ENCODE results near the gene SLAMF1. TPM values are rescaled to one million over a fixed set of nuclear protein-coding genes. Genes with fewer than 3 reads are reported as not detected.
"Not testable (repeated sequence)": the region's sequence is repeated elsewhere in the genome, so short reads cannot be mapped to it uniquely, and the experiment has no call there.

The SLAMF1 gene, protein sequence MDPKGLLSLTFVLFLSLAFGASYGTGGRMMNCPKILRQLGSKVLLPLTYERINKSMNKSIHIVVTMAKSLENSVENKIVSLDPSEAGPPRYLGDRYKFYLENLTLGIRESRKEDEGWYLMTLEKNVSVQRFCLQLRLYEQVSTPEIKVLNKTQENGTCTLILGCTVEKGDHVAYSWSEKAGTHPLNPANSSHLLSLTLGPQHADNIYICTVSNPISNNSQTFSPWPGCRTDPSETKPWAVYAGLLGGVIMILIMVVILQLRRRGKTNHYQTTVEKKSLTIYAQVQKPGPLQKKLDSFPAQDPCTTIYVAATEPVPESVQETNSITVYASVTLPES
- total RNA-seq = 6.9 TPM

DNA sequence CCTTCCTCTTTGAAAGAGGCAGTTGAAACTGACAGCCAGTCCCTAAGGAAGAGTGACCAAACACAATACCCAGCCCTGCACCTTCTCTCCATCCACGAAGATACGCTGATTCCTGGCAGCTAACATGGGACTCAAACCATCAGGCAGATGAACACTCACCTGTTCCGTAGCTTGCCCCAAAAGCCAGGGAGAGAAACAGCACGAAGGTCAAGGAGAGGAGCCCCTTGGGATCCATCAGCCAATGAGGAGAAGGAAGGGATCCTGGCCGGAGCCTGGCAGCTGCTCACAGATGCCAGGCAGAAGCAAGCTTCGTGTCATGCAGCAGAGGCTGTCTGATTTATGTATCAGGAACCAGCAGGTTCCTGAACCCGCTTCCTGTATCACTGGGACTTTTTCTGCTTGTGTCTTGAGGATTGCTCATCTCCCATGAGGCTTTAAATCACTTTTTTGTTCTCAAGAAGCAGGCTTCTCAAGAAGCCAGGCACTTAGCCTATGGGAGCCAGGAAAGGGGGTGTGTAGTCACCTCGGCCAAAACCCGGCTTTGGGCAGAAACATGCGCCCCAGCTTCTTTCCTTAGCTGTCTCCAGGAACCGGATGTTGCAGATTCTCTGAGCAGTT is at the start of gene SLAMF1:
Gene SLAMF1 (minus strand): TSS at position 334 of the 618 bp plus-strand sequence. CDS start 99 bp downstream, at position 235.
- TF ChIP-seq, protein P1, sequence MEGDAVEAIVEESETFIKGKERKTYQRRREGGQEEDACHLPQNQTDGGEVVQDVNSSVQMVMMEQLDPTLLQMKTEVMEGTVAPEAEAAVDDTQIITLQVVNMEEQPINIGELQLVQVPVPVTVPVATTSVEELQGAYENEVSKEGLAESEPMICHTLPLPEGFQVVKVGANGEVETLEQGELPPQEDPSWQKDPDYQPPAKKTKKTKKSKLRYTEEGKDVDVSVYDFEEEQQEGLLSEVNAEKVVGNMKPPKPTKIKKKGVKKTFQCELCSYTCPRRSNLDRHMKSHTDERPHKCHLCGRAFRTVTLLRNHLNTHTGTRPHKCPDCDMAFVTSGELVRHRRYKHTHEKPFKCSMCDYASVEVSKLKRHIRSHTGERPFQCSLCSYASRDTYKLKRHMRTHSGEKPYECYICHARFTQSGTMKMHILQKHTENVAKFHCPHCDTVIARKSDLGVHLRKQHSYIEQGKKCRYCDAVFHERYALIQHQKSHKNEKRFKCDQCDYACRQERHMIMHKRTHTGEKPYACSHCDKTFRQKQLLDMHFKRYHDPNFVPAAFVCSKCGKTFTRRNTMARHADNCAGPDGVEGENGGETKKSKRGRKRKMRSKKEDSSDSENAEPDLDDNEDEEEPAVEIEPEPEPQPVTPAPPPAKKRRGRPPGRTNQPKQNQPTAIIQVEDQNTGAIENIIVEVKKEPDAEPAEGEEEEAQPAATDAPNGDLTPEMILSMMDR (IDR thresholded peaks at IDR 0.05) = no peak
- no peak for TF ChIP-seq POLR2A (IDR thresholded peaks at IDR 0.05)
- Histone ChIP-seq H3K4me1 (no peaks in the 10 kb centered on the region), H3K36me3 (no peaks in the 10 kb centered on the region), H3K27me3 (no peaks in the 10 kb centered on the region), H3K27ac (no peak within 1 kb of the TSS), H3K9me3 (no peaks in the 10 kb centered on the region), H3K4me3 (peak within 1 kb of the TSS in 1 of 2 donors; percentile 21)
- intact Hi-C loops (cut with DNase I) = no loop called here
- DNase-seq (ENCODE audit: extremely low spot score in 2 of 2) = no peak

DNA sequence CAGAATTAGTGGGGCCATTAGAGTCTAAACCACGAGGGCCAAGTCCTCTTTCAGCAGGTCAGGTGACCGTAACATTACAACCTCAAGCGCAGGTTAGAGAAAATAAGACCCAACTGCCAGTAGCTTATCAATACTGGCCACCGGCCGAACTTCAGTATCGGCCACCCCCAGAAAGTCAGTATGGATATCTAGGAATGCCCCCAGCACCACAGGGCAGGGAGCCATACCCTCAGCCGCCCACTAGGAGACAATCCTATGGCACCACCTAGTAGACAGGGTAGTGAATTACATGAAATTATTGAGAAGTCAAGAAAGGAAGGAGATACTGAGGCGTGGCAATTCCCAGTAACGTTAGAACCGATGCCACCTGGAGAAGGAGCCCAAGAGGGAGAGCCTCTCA is 45.5 kb upstream of the SLAMF1 start:
- H3K4me3 ChIP-seq; H3K27me3 ChIP-seq; DNase-seq (ENCODE audit: extremely low spot score in 2 of 2); H3K4me1 ChIP-seq; H3K36me3 ChIP-seq; intact Hi-C loops (cut with DNase I); H3K27ac ChIP-seq; H3K9me3 ChIP-seq: not testable (repeated sequence)

DNA sequence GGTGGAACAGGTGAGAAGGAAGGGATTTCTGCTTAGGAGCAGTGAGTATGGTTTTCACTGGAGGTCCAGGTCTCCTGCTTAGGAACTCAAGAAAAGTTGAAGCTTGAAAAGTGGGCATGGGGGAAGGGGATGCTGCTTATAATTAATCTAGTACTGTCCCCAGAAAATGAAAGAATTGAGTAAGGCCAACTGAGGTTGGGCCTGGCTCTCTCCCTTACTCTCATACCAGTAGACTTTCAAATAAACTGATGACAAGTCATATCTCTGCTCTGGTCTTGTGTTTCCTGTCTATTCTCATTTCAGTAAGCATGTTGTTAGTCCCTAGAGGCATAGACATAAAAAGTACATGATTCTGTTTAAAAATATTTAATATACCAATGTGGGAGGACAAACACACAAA is 38.4 kb upstream of the SLAMF1 start:
- Histone ChIP-seq H3K4me3 (no peak overlapping the region), H3K36me3 (no peaks in the 10 kb centered on the region), H3K27me3 (no peaks in the 10 kb centered on the region), H3K27ac (no peak overlapping the region), H3K4me1 (no peaks in the 10 kb centered on the region), H3K9me3 (no peaks in the 10 kb centered on the region)
- intact Hi-C loops (cut with DNase I) = no loop called here
- no peak for DNase-seq (ENCODE audit: extremely low spot score in 2 of 2)
- TF ChIP-seq, protein P1 (IDR thresholded peaks at IDR 0.05) = no peak
- TF ChIP-seq POLR2AphosphoS5 (IDR thresholded peaks at IDR 0.05; ENCODE audit: insufficient read depth in 1 of 2, low read depth in 1 of 2) (no peak), POLR2A (IDR thresholded peaks at IDR 0.05) (no peak)

GRCh38 chr1:160682983-160683865 is 36.4 kb upstream of the SLAMF1 start:
- DNase-seq (ENCODE audit: extremely low spot score in 2 of 2) = no peak
- H3K27me3 ChIP-seq = no peaks in the 10 kb centered on the region
- H3K36me3 ChIP-seq = no peaks in the 10 kb centered on the region
- no peak for TF ChIP-seq POLR2AphosphoS5 (IDR thresholded peaks at IDR 0.05; ENCODE audit: insufficient read depth in 1 of 2, low read depth in 1 of 2)
- no peak for TF ChIP-seq POLR2A (IDR thresholded peaks at IDR 0.05)
- TF ChIP-seq, protein P1 (IDR thresholded peaks at IDR 0.05) = no peak
- H3K9me3 ChIP-seq = no peaks in the 10 kb centered on the region
- no peak overlapping the region for H3K4me3 ChIP-seq
- intact Hi-C loops (cut with DNase I) = no loop called here
- H3K4me1 ChIP-seq = no peaks in the 10 kb centered on the region
- H3K27ac ChIP-seq = no peak overlapping the region

DNA sequence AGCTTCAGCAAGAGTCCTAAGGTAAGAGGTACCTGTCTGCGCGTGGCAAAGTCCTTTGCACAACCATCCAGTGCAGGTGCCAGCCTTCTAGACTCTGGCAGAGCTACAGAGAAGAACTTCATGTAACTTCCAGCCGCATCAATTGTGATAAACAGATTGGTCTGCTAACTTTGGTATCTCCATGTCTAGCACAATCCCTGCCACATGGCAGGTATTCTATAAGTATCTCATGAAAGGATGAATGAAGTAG is 35.0 kb upstream of the SLAMF1 start:
- no peak for DNase-seq (ENCODE audit: extremely low spot score in 2 of 2)
- H3K27ac ChIP-seq = no peak overlapping the region
- H3K4me1 ChIP-seq = no peaks in the 10 kb centered on the region
- H3K36me3 ChIP-seq = no peaks in the 10 kb centered on the region
- no peaks in the 10 kb centered on the region for H3K27me3 ChIP-seq
- intact Hi-C loops (cut with DNase I) = no loop called here
- TF ChIP-seq POLR2A (IDR thresholded peaks at IDR 0.05) (no peak), POLR2AphosphoS5 (IDR thresholded peaks at IDR 0.05; ENCODE audit: insufficient read depth in 1 of 2, low read depth in 1 of 2) (no peak)
- TF ChIP-seq, protein P1 (IDR thresholded peaks at IDR 0.05) = no peak
- H3K9me3 ChIP-seq = no peaks in the 10 kb centered on the region
- no peak overlapping the region for H3K4me3 ChIP-seq

Data from vagina (tissue), 2 donors.